ENCODE data around the gene DARS2.
"Not testable (repeated sequence)": the region's sequence is repeated elsewhere in the genome, so short reads cannot be mapped to it uniquely, and the experiment has no call there.

Gene DARS2

GRCh38 chr1:173813654-173814053 lies 10.8 kb upstream of the DARS2 start:
- not testable (repeated sequence) for H2BK15ac ChIP-seq (ENCODE audit: low read depth, poor library complexity, severe bottlenecking); H3K23ac ChIP-seq (ENCODE audit: low read length in 2 of 2); H2AK5ac ChIP-seq (ENCODE audit: low read length, severe bottlenecking); H2BK12ac ChIP-seq (ENCODE audit: low read length in 2 of 2); H3K4me3 ChIP-seq (ENCODE audit: insufficient read depth in 1 of 2, low read depth in 1 of 2, low read length in 2 of 2); H3K4me1 ChIP-seq (ENCODE audit: control insufficient read depth, insufficient read depth, low read depth, low read length); H3K79me1 ChIP-seq (replicated peaks; ENCODE audit: low read length, poor library complexity, severe bottlenecking); H4K91ac ChIP-seq (ENCODE audit: low read length); H3K27ac ChIP-seq (ENCODE audit: low read length, poor library complexity, severe bottlenecking); H3K9me3 ChIP-seq (ENCODE audit: control insufficient read depth, low read length); H2BK5ac ChIP-seq (ENCODE audit: low read depth, low read length, poor library complexity, severe bottlenecking); H3K27me3 ChIP-seq (ENCODE audit: control insufficient read depth in 1 of 2, insufficient read depth in 1 of 2, low read length in 2 of 2); H4K8ac ChIP-seq (ENCODE audit: low read length); H3K9ac ChIP-seq (ENCODE audit: low read length); H3K4me2 ChIP-seq (ENCODE audit: low read length, poor library complexity, severe bottlenecking); H3K18ac ChIP-seq (ENCODE audit: low read depth in 1 of 2, low read length in 2 of 2); H3K4ac ChIP-seq (ENCODE audit: low read depth in 1 of 2, low read length in 2 of 2); DNase-seq; H3K14ac ChIP-seq (ENCODE audit: low read length in 2 of 2); H2BK120ac ChIP-seq (ENCODE audit: low read depth, low read length); H2AFZ ChIP-seq (ENCODE audit: low read depth, low read length)
- WGBS = 100% methylated on average over 5 of the region's 5 CpGs
- H3K36me3 ChIP-seq (ENCODE audit: control insufficient read depth in 1 of 2, insufficient read depth in 2 of 2, low read depth in 1 of 2, low read length in 2 of 2) = peaks cover 3 to 20% of the 10 kb centered on the region in 2 experiments

- Histone ChIP-seq H3K18ac (ENCODE audit: low read depth in 1 of 2, low read length in 2 of 2) (no peak overlapping the region), H3K79me1 (replicated peaks; ENCODE audit: low read length, poor library complexity, severe bottlenecking) (peaks cover 3% of the 10 kb centered on the region), H4K8ac (ENCODE audit: low read length) (no peak overlapping the region), H3K14ac (ENCODE audit: low read length in 2 of 2) (no peak overlapping the region), H2BK15ac (ENCODE audit: low read depth, poor library complexity, severe bottlenecking) (no peak overlapping the region), H3K9me3 (ENCODE audit: control insufficient read depth, low read length) (no peaks in the 10 kb centered on the region), H3K27ac (ENCODE audit: low read length, poor library complexity, severe bottlenecking) (no peak overlapping the region), H3K4me1 (ENCODE audit: control insufficient read depth, insufficient read depth, low read depth, low read length) (no peaks in the 10 kb centered on the region), H2AK5ac (ENCODE audit: low read length, severe bottlenecking) (no peak overlapping the region), H2AFZ (ENCODE audit: low read depth, low read length) (no peak overlapping the region), H3K27me3 (ENCODE audit: control insufficient read depth in 1 of 2, insufficient read depth in 1 of 2, low read length in 2 of 2) (no peaks in the 10 kb centered on the region), H2BK5ac (ENCODE audit: low read depth, low read length, poor library complexity, severe bottlenecking) (no peak overlapping the region), H2BK120ac (ENCODE audit: low read depth, low read length) (no peak overlapping the region), H2BK12ac (ENCODE audit: low read length in 2 of 2) (no peak overlapping the region), H3K36me3 (ENCODE audit: control insufficient read depth in 1 of 2, insufficient read depth in 2 of 2, low read depth in 1 of 2, low read length in 2 of 2) (peaks cover 0 to 15% of the 10 kb centered on the region in 2 experiments), H4K91ac (ENCODE audit: low read length) (no peak overlapping the region), H3K4me3 (ENCODE audit: insufficient read depth in 1 of 2, low read depth in 1 of 2, low read length in 2 of 2) (no peak overlapping the region), H3K9ac (ENCODE audit: low read length) (no peak overlapping the region), H3K23ac (ENCODE audit: low read length in 2 of 2) (no peak overlapping the region), H3K4ac (ENCODE audit: low read depth in 1 of 2, low read length in 2 of 2) (no peak overlapping the region), H3K4me2 (ENCODE audit: low read length, poor library complexity, severe bottlenecking) (no peak overlapping the region)
- no peak for DNase-seq
- WGBS = 100% methylated on average over 1 of the region's 1 CpG
Observed at GRCh38 chr1:173818459-173818858, 6.0 kb upstream of the DARS2 start.

- H3K23ac ChIP-seq (ENCODE audit: low read length in 2 of 2) = no peak overlapping the region
Observed at GRCh38 chr1:173821680-173822079, 2.8 kb upstream of the DARS2 start.

GRCh38 chr1:173823781-173824314 lies 625 bp upstream of the DARS2 start:
- H2AFZ ChIP-seq (ENCODE audit: low read depth, low read length) = peak overlapping the region; percentile 92
- H3K79me1 ChIP-seq (replicated peaks; ENCODE audit: low read length, poor library complexity, severe bottlenecking) = peaks cover 7% of the 10 kb centered on the region
- peak overlapping the region; percentile 15 for H3K27ac ChIP-seq (ENCODE audit: low read length, poor library complexity, severe bottlenecking)
- H3K14ac ChIP-seq (ENCODE audit: low read length in 2 of 2) = no peak overlapping the region
- H3K4me3 ChIP-seq (ENCODE audit: insufficient read depth in 1 of 2, low read depth in 1 of 2, low read length in 2 of 2) = peak overlapping the region; percentile 88 to 97
- H4K91ac ChIP-seq (ENCODE audit: low read length) = peak overlapping the region; percentile 11
- no peaks in the 10 kb centered on the region for H3K27me3 ChIP-seq (ENCODE audit: control insufficient read depth in 1 of 2, insufficient read depth in 1 of 2, low read length in 2 of 2)
- no peaks in the 10 kb centered on the region for H3K9me3 ChIP-seq (ENCODE audit: control insufficient read depth, low read length)
- no peak overlapping the region for H2AK5ac ChIP-seq (ENCODE audit: low read length, severe bottlenecking)
- no peak overlapping the region for H4K8ac ChIP-seq (ENCODE audit: low read length)
- H3K4me1 ChIP-seq (ENCODE audit: control insufficient read depth, insufficient read depth, low read depth, low read length) = peaks cover 2% of the 10 kb centered on the region
- H3K23ac ChIP-seq (ENCODE audit: low read length in 2 of 2) = no peak overlapping the region
- H3K18ac ChIP-seq (ENCODE audit: low read depth in 1 of 2, low read length in 2 of 2) = peak overlapping the region; percentile 37 to 83
- H3K36me3 ChIP-seq (ENCODE audit: control insufficient read depth in 1 of 2, insufficient read depth in 2 of 2, low read depth in 1 of 2, low read length in 2 of 2) = peaks cover 0 to 7% of the 10 kb centered on the region in 2 experiments
- no peak overlapping the region for H2BK5ac ChIP-seq (ENCODE audit: low read depth, low read length, poor library complexity, severe bottlenecking)
- peak overlapping the region in 1 of 2 experiments; percentile 85 for H3K4ac ChIP-seq (ENCODE audit: low read depth in 1 of 2, low read length in 2 of 2)
- peak overlapping the region; percentile 92 for H3K9ac ChIP-seq (ENCODE audit: low read length)
- H2BK120ac ChIP-seq (ENCODE audit: low read depth, low read length) = no peak overlapping the region
- no peak overlapping the region for H2BK15ac ChIP-seq (ENCODE audit: low read depth, poor library complexity, severe bottlenecking)
- no peak overlapping the region for H2BK12ac ChIP-seq (ENCODE audit: low read length in 2 of 2)
- DNase-seq = no peak
- under 1% methylated on average over 25 of the region's 25 CpGs for WGBS
- peak overlapping the region; percentile 72 for H3K4me2 ChIP-seq (ENCODE audit: low read length, poor library complexity, severe bottlenecking)

More at GRCh38 chr1:173821680-173822079, 2.8 kb upstream of the DARS2 start:
- Histone ChIP-seq H3K4me3 (ENCODE audit: insufficient read depth in 1 of 2, low read depth in 1 of 2, low read length in 2 of 2) (no peak overlapping the region), H2BK15ac (ENCODE audit: low read depth, poor library complexity, severe bottlenecking) (no peak overlapping the region), H3K9ac (ENCODE audit: low read length) (no peak overlapping the region), H2BK5ac (ENCODE audit: low read depth, low read length, poor library complexity, severe bottlenecking) (no peak overlapping the region), H3K18ac (ENCODE audit: low read depth in 1 of 2, low read length in 2 of 2) (no peak overlapping the region), H2AK5ac (ENCODE audit: low read length, severe bottlenecking) (no peak overlapping the region), H4K91ac (ENCODE audit: low read length) (no peak overlapping the region), H3K4ac (ENCODE audit: low read depth in 1 of 2, low read length in 2 of 2) (no peak overlapping the region), H3K79me1 (replicated peaks; ENCODE audit: low read length, poor library complexity, severe bottlenecking) (peaks cover 8% of the 10 kb centered on the region), H3K4me1 (ENCODE audit: control insufficient read depth, insufficient read depth, low read depth, low read length) (peaks cover 2% of the 10 kb centered on the region), H3K9me3 (ENCODE audit: control insufficient read depth, low read length) (no peaks in the 10 kb centered on the region), H3K4me2 (ENCODE audit: low read length, poor library complexity, severe bottlenecking) (no peak overlapping the region), H3K27me3 (ENCODE audit: control insufficient read depth in 1 of 2, insufficient read depth in 1 of 2, low read length in 2 of 2) (no peaks in the 10 kb centered on the region), H3K14ac (ENCODE audit: low read length in 2 of 2) (no peak overlapping the region), H3K36me3 (ENCODE audit: control insufficient read depth in 1 of 2, insufficient read depth in 2 of 2, low read depth in 1 of 2, low read length in 2 of 2) (peaks cover 0 to 15% of the 10 kb centered on the region in 2 experiments), H2AFZ (ENCODE audit: low read depth, low read length) (no peak overlapping the region), H2BK12ac (ENCODE audit: low read length in 2 of 2) (no peak overlapping the region), H3K27ac (ENCODE audit: low read length, poor library complexity, severe bottlenecking) (no peak overlapping the region), H2BK120ac (ENCODE audit: low read depth, low read length) (no peak overlapping the region), H4K8ac (ENCODE audit: low read length) (no peak overlapping the region)
- DNase-seq = no peak
- WGBS = 93% methylated on average over 4 of the region's 4 CpGs
